Fibroblast of lung (primary cell): ENCODE measurements around the gene CD47. TPM values are rescaled to one million over a fixed set of nuclear protein-coding genes. Genes with fewer than 3 reads are reported as not detected.

Experiments used
- DNase-seq, 2 donors: peaks; one replicate each; pipeline versions ENCODE4 v3.0.0 to v3.0.0-alpha.2; 2010; ENCODE audit warnings: low read depth in 2 of 2
- H2AFZ ChIP-seq: 2 replicates; pipeline ENCODE4 v1.5.1; 2012; ENCODE audit warnings: low read length, control low read depth, inconsistent platforms
- H3K27ac ChIP-seq: 2 replicates; pipeline ENCODE4 v1.5.1; 2011; ENCODE audit warnings: low read length, control low read depth; ENCODE audit not compliant: insufficient read depth
- H3K27me3 ChIP-seq: 2 replicates; pipeline ENCODE4 v1.5.1; 2011; ENCODE audit warnings: mild to moderate bottlenecking, low read length; ENCODE audit not compliant: control insufficient read depth, insufficient read depth
- H3K36me3 ChIP-seq: 2 replicates; pipeline ENCODE4 v1.5.1; 2011; ENCODE audit warnings: low read length; ENCODE audit not compliant: control insufficient read depth, insufficient read depth
- H3K4me1 ChIP-seq: 2 replicates; pipeline ENCODE4 v1.5.1; 2011; ENCODE audit warnings: low read length; ENCODE audit not compliant: control insufficient read depth, insufficient read depth; ENCODE audit errors: extremely low read depth
- H3K4me2 ChIP-seq: 2 replicates; pipeline ENCODE4 v1.5.1; 2011; ENCODE audit warnings: low read length, control low read depth; ENCODE audit not compliant: insufficient read depth; ENCODE audit errors: extremely low read depth
- H3K4me3 ChIP-seq, 4 experiments: fragments of 200-600 bp in 1 of 4; sonication (generic) in 1 of 4; replicated peaks in 1 of 4; 2 replicates each; pipeline ENCODE4 v1.5.1; 2011 to 2016; ENCODE audit warnings: low read length in 4 of 4, low read depth in 3 of 4, mild to moderate bottlenecking in 3 of 4, control low read depth in 2 of 4, inconsistent platforms in 1 of 4, mixed read lengths in 1 of 4; ENCODE audit not compliant: insufficient read depth in 1 of 4; ENCODE audit errors: control extremely low read depth in 1 of 4
- H3K79me2 ChIP-seq: 2 replicates; pipeline ENCODE4 v1.5.1; 2012; ENCODE audit warnings: mild to moderate bottlenecking, low read length, inconsistent platforms; ENCODE audit not compliant: control insufficient read depth, insufficient read depth
- H3K9ac ChIP-seq: 2 replicates; pipeline ENCODE4 v1.5.1; 2011; ENCODE audit warnings: mild to moderate bottlenecking, low read length, control low read depth; ENCODE audit not compliant: insufficient read depth
- H3K9me3 ChIP-seq: 2 replicates; pipeline ENCODE4 v1.5.1; 2012; ENCODE audit warnings: low read depth, low read length; ENCODE audit not compliant: control insufficient read depth, insufficient read depth
- H4K20me1 ChIP-seq: 2 replicates; pipeline ENCODE4 v1.5.1; 2011; ENCODE audit warnings: low read length; ENCODE audit not compliant: control insufficient read depth, insufficient read depth; ENCODE audit errors: extremely low read depth
- CTCF ChIP-seq, 2 donors: IDR thresholded peaks in 1 of 2; conservative IDR thresholded peaks in 1 of 2; 1 replicate in 1 of 2; 2 replicates in 1 of 2; pipeline ENCODE4 v1.5.1; 2011 to 2012; ENCODE audit warnings: low read length in 2 of 2, control low read depth in 1 of 2, inconsistent platforms in 1 of 2, low read depth in 1 of 2, mild to moderate bottlenecking in 1 of 2
- EZH2 ChIP-seq: IDR thresholded peaks from 2 replicates; pipeline ENCODE4 v1.5.1; 2012; ENCODE audit warnings: low read length, control low read depth, mild to moderate bottlenecking; ENCODE audit errors: missing control alignments
- polyA plus RNA-seq, 2 donors: library from polyadenylated mRNA; depleted of rRNA in 1 of 2; stranded (reverse) in 1 of 2; unstranded in 1 of 2; fragments of >200 nt; gene quantifications; 2 replicates each; pipeline ENCODE4 v1.2.1, GENCODE V29; 2011 to 2012; ENCODE audit warnings: missing spikeins in 1 of 2
- total RNA-seq: library from RNA; depleted of rRNA; stranded (reverse); fragments of >200 nt; gene quantifications from 2 replicates; pipeline ENCODE4 v1.2.1, GENCODE V29; 2014

CD47 gene
- total and polyA plus RNA-seq, 2 donors (not counting 1 experiment from before 2014, with no cell fraction given), result 72.0 to 91.7 TPM

DNA sequence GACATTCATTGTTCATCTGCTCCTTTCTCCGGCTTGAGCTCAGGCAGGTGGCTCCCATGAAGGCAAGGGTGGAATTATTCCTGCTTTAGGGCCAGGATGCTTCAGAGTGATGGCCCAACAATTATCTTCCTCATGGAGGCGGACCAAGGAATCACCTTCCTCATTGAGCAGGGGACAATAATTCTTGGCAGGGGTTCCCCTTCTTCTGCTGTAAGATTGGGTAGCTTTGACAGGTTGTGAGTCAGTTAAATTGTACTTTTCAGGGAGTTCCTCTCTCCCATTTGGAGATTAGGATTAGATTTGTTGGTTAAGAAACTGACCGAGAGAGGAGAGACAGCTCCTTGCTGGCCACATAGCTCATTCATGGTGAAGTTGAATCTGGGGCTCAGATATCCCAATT lies 31.4 kb upstream of the CD47 start:
- Histone ChIP-seq H3K4me3 (no peak overlapping the region), H2AFZ (no peak overlapping the region), H3K36me3 (no peaks in the 10 kb centered on the region), H3K27me3 (no peaks in the 10 kb centered on the region), H4K20me1 (no peaks in the 10 kb centered on the region), H3K4me2 (no peak overlapping the region), H3K9ac (no peak overlapping the region), H3K79me2 (no peaks in the 10 kb centered on the region), H3K27ac (no peak overlapping the region), H3K4me1 (no peaks in the 10 kb centered on the region), H3K9me3 (no peaks in the 10 kb centered on the region)
- DNase-seq, result no peak
- TF ChIP-seq CTCF (conservative IDR thresholded peaks at IDR 0.05 in 1 of 2, IDR thresholded peaks at IDR 0.05 in 1 of 2; ENCODE audit: low read depth in 1 of 2, low read length in 2 of 2) (no peak), EZH2 (no peak)

- H3K9me3 ChIP-seq, result no peaks in the 10 kb centered on the region
- no peak for TF ChIP-seq CTCF (conservative IDR thresholded peaks at IDR 0.05 in 1 of 2, IDR thresholded peaks at IDR 0.05 in 1 of 2; ENCODE audit: low read depth in 1 of 2, low read length in 2 of 2)
- H3K79me2 ChIP-seq, result no peaks in the 10 kb centered on the region
- H2AFZ ChIP-seq, result no peak overlapping the region
- H3K27me3 ChIP-seq, result no peaks in the 10 kb centered on the region
- no peak overlapping the region for H3K4me2 ChIP-seq
- H3K4me1 ChIP-seq, result no peaks in the 10 kb centered on the region
- H3K4me3 ChIP-seq, result no peak overlapping the region
- H3K36me3 ChIP-seq, result no peaks in the 10 kb centered on the region
- no peaks in the 10 kb centered on the region for H4K20me1 ChIP-seq
- H3K9ac ChIP-seq, result no peak overlapping the region
- H3K27ac ChIP-seq, result no peak overlapping the region
- no peak for DNase-seq
These were observed 28.7 kb upstream of the CD47 start for GRCh38 chr3:108119398-108120104.

- Histone ChIP-seq H3K9me3 (no peaks in the 10 kb centered on the region), H3K4me3 (no peak overlapping the region), H3K4me2 (peak overlapping the region; percentile 5)
These were observed 27.4 kb upstream of the CD47 start for GRCh38 chr3:108118038-108118768.

More at GRCh38 chr3:108118038-108118768, 27.4 kb upstream of the CD47 start:
- H4K20me1 ChIP-seq, result no peaks in the 10 kb centered on the region
- no peak overlapping the region for H2AFZ ChIP-seq
- no peaks in the 10 kb centered on the region for H3K79me2 ChIP-seq
- peak in 1 of 2 donors; percentile 12 for DNase-seq
- no peaks in the 10 kb centered on the region for H3K36me3 ChIP-seq
- H3K27ac ChIP-seq, result no peak overlapping the region
- TF ChIP-seq CTCF (conservative IDR thresholded peaks at IDR 0.05 in 1 of 2, IDR thresholded peaks at IDR 0.05 in 1 of 2; ENCODE audit: low read depth in 1 of 2, low read length in 2 of 2) (no peak), EZH2 (no peak)
- no peak overlapping the region for H3K9ac ChIP-seq
- H3K4me1 ChIP-seq, result no peaks in the 10 kb centered on the region
- H3K27me3 ChIP-seq, result no peaks in the 10 kb centered on the region
